Osteoblast (primary cell): ENCODE results near the gene CWC27. TPM values are rescaled to one million over a fixed set of nuclear protein-coding genes. Genes with fewer than 3 reads are reported as not detected.

ENCODE experiments used
- DNase-seq: peaks from one replicate; pipeline ENCODE4 v3.0.0; 2011; ENCODE audit warnings: low spot score, mixed read lengths; ENCODE audit not compliant: insufficient read length; ENCODE audit errors: missing footprints
- H2AFZ ChIP-seq: 2 replicates; pipeline ENCODE4 v1.6.0; 2011; ENCODE audit warnings: mild to moderate bottlenecking, low read length
- H3K27ac ChIP-seq: 2 replicates; pipeline ENCODE4 v1.5.1; 2011; ENCODE audit warnings: mild to moderate bottlenecking, low read depth, low read length, moderate library complexity
- H3K27me3 ChIP-seq: 2 replicates; pipeline ENCODE4 v1.6.0; 2012; ENCODE audit warnings: mild to moderate bottlenecking, control low read depth, inconsistent platforms, low read length, moderate library complexity; ENCODE audit not compliant: insufficient read depth
- H3K36me3 ChIP-seq: 2 replicates; pipeline ENCODE4 v1.5.1; 2011; ENCODE audit warnings: mild to moderate bottlenecking, low read length, control low read depth, moderate library complexity; ENCODE audit not compliant: insufficient read depth
- H3K4me1 ChIP-seq: 2 replicates; pipeline ENCODE4 v1.5.1; 2011; ENCODE audit warnings: mild to moderate bottlenecking, low read length, control low read depth, moderate library complexity; ENCODE audit not compliant: insufficient read depth
- H3K4me2 ChIP-seq: 2 replicates; pipeline ENCODE4 v1.6.0; 2011; ENCODE audit warnings: mild to moderate bottlenecking, low read length; ENCODE audit not compliant: insufficient read depth
- H3K4me3 ChIP-seq: fragments of 200-600 bp; sonication (generic); 3 replicates; pipeline ENCODE4 v1.5.1; 2012; ENCODE audit warnings: mild to moderate bottlenecking, low read length, inconsistent platforms; ENCODE audit not compliant: insufficient read depth
- H3K79me2 ChIP-seq: 2 replicates; pipeline ENCODE4 v1.6.0; 2012; ENCODE audit warnings: mild to moderate bottlenecking, low read length, control low read depth, inconsistent platforms; ENCODE audit not compliant: insufficient read depth
- H3K9me3 ChIP-seq: 2 replicates; pipeline ENCODE4 v1.5.1; 2011; ENCODE audit warnings: low read depth, low read length, control low read depth
- H4K20me1 ChIP-seq: 2 replicates; pipeline ENCODE4 v1.6.0; 2012; ENCODE audit warnings: mild to moderate bottlenecking, low read length, control low read depth; ENCODE audit not compliant: insufficient read depth
- CTCF ChIP-seq: IDR thresholded peaks from 2 replicates; pipeline ENCODE4 v1.5.1; 2011; ENCODE audit warnings: mild to moderate bottlenecking, low read depth, low read length, moderate library complexity; ENCODE audit errors: extremely low read depth
- total RNA-seq: library from RNA; depleted of rRNA; stranded (reverse); fragments of >200 nt; gene quantifications from 2 replicates; pipeline ENCODE4 v1.2.3, GENCODE V29; 2012

CWC27 gene
- total RNA-seq, 1 donor: 13.4 TPM

- TF ChIP-seq CTCF: no peak
- Histone ChIP-seq H3K27me3 (no peaks in the 10 kb centered on the region), H3K27ac (no peak overlapping the region), H3K36me3 (no peaks in the 10 kb centered on the region), H2AFZ (no peak overlapping the region), H3K9me3 (no peaks in the 10 kb centered on the region), H3K4me1 (peaks cover 9% of the 10 kb centered on the region), H3K4me3 (no peak overlapping the region), H3K4me2 (no peak overlapping the region), H4K20me1 (no peaks in the 10 kb centered on the region), H3K79me2 (no peaks in the 10 kb centered on the region)
- DNase-seq: no peak
Observed at GRCh38 chr5:65024681-65025080, 256.0 kb downstream of the CWC27 start.

- Histone ChIP-seq H3K79me2 (no peaks in the 10 kb centered on the region), H2AFZ (peak overlapping the region; percentile 21), H3K9me3 (no peaks in the 10 kb centered on the region), H3K4me2 (no peak overlapping the region), H3K4me3 (no peak overlapping the region), H3K27me3 (no peaks in the 10 kb centered on the region), H3K27ac (no peak overlapping the region), H3K36me3 (no peaks in the 10 kb centered on the region), H4K20me1 (no peaks in the 10 kb centered on the region), H3K4me1 (peaks cover 3% of the 10 kb centered on the region)
- no peak for TF ChIP-seq CTCF
- no peak for DNase-seq
Observed at GRCh38 chr5:65026816-65027548, 258.3 kb downstream of the CWC27 start.

- no peak for TF ChIP-seq CTCF
- Histone ChIP-seq H3K79me2 (no peaks in the 10 kb centered on the region), H3K9me3 (no peaks in the 10 kb centered on the region), H3K4me1 (peaks cover 4% of the 10 kb centered on the region), H3K4me3 (no peak overlapping the region), H3K4me2 (no peak overlapping the region), H3K36me3 (no peaks in the 10 kb centered on the region), H2AFZ (no peak overlapping the region), H3K27ac (peak overlapping the region; percentile 21), H3K27me3 (no peaks in the 10 kb centered on the region), H4K20me1 (no peaks in the 10 kb centered on the region)
- DNase-seq: no peak
Observed at GRCh38 chr5:65029178-65029577, 260.4 kb downstream of the CWC27 start.

- peak overlapping the region; percentile 16 for H2AFZ ChIP-seq
Observed at GRCh38 chr5:65030056-65030455, 261.3 kb downstream of the CWC27 start.

More at GRCh38 chr5:65030056-65030455, 261.3 kb downstream of the CWC27 start:
- no peaks in the 10 kb centered on the region for H3K36me3 ChIP-seq
- no peak overlapping the region for H3K27ac ChIP-seq
- H3K79me2 ChIP-seq: no peaks in the 10 kb centered on the region
- H3K4me2 ChIP-seq: no peak overlapping the region
- H3K27me3 ChIP-seq: no peaks in the 10 kb centered on the region
- no peak for TF ChIP-seq CTCF
- no peak overlapping the region for H3K4me3 ChIP-seq
- DNase-seq: no peak
- no peaks in the 10 kb centered on the region for H3K9me3 ChIP-seq
- H3K4me1 ChIP-seq: peaks cover 13% of the 10 kb centered on the region
- H4K20me1 ChIP-seq: no peaks in the 10 kb centered on the region
